Type B pancreatic cell (in vitro differentiated cells): ENCODE data around the gene CDT1. TPM values are rescaled to one million over a fixed set of nuclear protein-coding genes. Genes with fewer than 3 reads are reported as not detected.

ENCODE experiments used
- DNase-seq: peaks from one replicate; pipeline ENCODE4 v3.0.0; 2021; ENCODE audit warnings: mixed read lengths; ENCODE audit not compliant: unreplicated experiment; ENCODE audit errors: extremely low spot score
- H3K27ac Mint-ChIP-seq: 2 replicates; pipeline ENCODE4 v1.8.0; 2021; ENCODE audit warnings: mild to moderate bottlenecking, mixed read lengths
- H3K27me3 Mint-ChIP-seq: 2 replicates; pipeline ENCODE4 v1.8.0; 2021; ENCODE audit warnings: mixed read lengths
- H3K36me3 Mint-ChIP-seq: 2 replicates; pipeline ENCODE4 v1.8.0; 2021; ENCODE audit warnings: mixed read lengths
- H3K4me1 Mint-ChIP-seq: one replicate; pipeline ENCODE4 v1.8.0; 2021; ENCODE audit warnings: mixed read lengths; ENCODE audit not compliant: unreplicated experiment
- H3K4me3 Mint-ChIP-seq: 2 replicates; pipeline ENCODE4 v1.8.0; 2021; ENCODE audit warnings: mild to moderate bottlenecking, mixed read lengths
- H3K9me3 Mint-ChIP-seq: 2 replicates; pipeline ENCODE4 v1.8.0; 2021; ENCODE audit warnings: mixed read lengths
- CTCF ChIP-seq: fragments of 200-600 bp; sonication (generic); conservative IDR thresholded peaks from 2 replicates; pipeline ENCODE4 v1.5.0; 2021; ENCODE audit warnings: antibody characterized with exemption, mild to moderate bottlenecking
- total RNA-seq: library from RNA; stranded (reverse); gene quantifications from 2 replicates; pipeline ENCODE4 v1.2.1, GENCODE V29; 2021; ENCODE audit warnings: low replicate concordance

Gene CDT1
- total RNA-seq, 1 donor from 2014 or later, result 36.8 TPM

GRCh38 chr16:88856828-88857727, 53.5 kb downstream of the CDT1 start, which contains the start of the genes GALNS and TRAPPC2L:
Gene GALNS (minus strand): TSS chr16:88856947. CDS start chr16:88856877, 70 bp downstream.
Gene TRAPPC2L (plus strand): TSS chr16:88857127. CDS start chr16:88857151, 24 bp downstream.
- H3K4me1 Mint-ChIP-seq, result peaks cover 14% of the 10 kb centered on the region
- H3K27me3 Mint-ChIP-seq, result no peaks in the 10 kb centered on the region
- no peaks in the 10 kb centered on the region for H3K36me3 Mint-ChIP-seq
- peak within 1 kb of the TSS; percentile 95 for H3K27ac Mint-ChIP-seq
- DNase-seq, result peak; percentile 100
- TF ChIP-seq CTCF, result no peak
- no peaks in the 10 kb centered on the region for H3K9me3 Mint-ChIP-seq
- peak within 1 kb of the TSS; percentile 99 for H3K4me3 Mint-ChIP-seq

GRCh38 chr16:88857728-88858339, 54.2 kb downstream of the CDT1 start:
- peak overlapping the region; percentile 99 for H3K4me3 Mint-ChIP-seq
- peak; percentile 75 for TF ChIP-seq CTCF
- no peaks in the 10 kb centered on the region for H3K36me3 Mint-ChIP-seq
- no peak for DNase-seq
- H3K9me3 Mint-ChIP-seq, result no peaks in the 10 kb centered on the region
- peak overlapping the region; percentile 95 for H3K27ac Mint-ChIP-seq
- H3K4me1 Mint-ChIP-seq, result peaks cover 10% of the 10 kb centered on the region
- H3K27me3 Mint-ChIP-seq, result no peaks in the 10 kb centered on the region

Other genes with a start within 250 kb of the CDT1 start
- 56.5 and 70.2 TPM in 2 replicates for gene ZC3H18, start 233.4 kb upstream of the CDT1 start, total RNA-seq
- 0.39 TPM in 1 of 2 replicates, not detected in the other for gene IL17C, start 165.2 kb upstream of the CDT1 start, total RNA-seq
- 120 and 144 TPM in 2 replicates for gene CYBA, start 152.7 kb upstream of the CDT1 start, total RNA-seq
- gene MVD, start 140.7 kb upstream of the CDT1 start, total RNA-seq, result 59.0 and 60.6 TPM in 2 replicates
- 0.68 and 0.79 TPM in 2 replicates for gene SNAI3, start 117.3 kb upstream of the CDT1 start, total RNA-seq
- gene RNF166, start 97.4 kb upstream of the CDT1 start, total RNA-seq, result 11.9 and 20.1 TPM in 2 replicates
- gene CTU2, start 97.3 kb upstream of the CDT1 start, total RNA-seq, result 25.1 and 27.1 TPM in 2 replicates
- 33.3 and 94.7 TPM in 2 replicates for gene PIEZO1, start 18.6 kb upstream of the CDT1 start, total RNA-seq
- 116 and 153 TPM in 2 replicates for gene APRT, start 8.1 kb downstream of the CDT1 start, total RNA-seq
- 30.2 and 32.5 TPM in 2 replicates for gene GALNS, start 53.2 kb downstream of the CDT1 start, total RNA-seq
- gene TRAPPC2L, start 53.3 kb downstream of the CDT1 start, total RNA-seq, result 80.4 and 91.4 TPM in 2 replicates
- 0.31 TPM in 1 of 2 replicates, not detected in the other for gene PABPN1L, start 62.9 kb downstream of the CDT1 start, total RNA-seq
- gene CBFA2T3, start 173.4 kb downstream of the CDT1 start, total RNA-seq, result 8.9 and 9.4 TPM in 2 replicates